Endometrium (tissue), 2 donors: ENCODE measurements around the gene RPH3AL.
"Not testable (repeated sequence)": the region's sequence is repeated elsewhere in the genome, so short reads cannot be mapped to it uniquely, and the experiment has no call there.

Experiments
- FAIRE-seq: peaks from 2 replicates; lab custom pipeline; 2012; peaks lifted over from hg19 to GRCh38; lab: Jason Lieb, UNC
- donor health status: control.
- donor health status: control.

The RPH3AL gene

GRCh38 chr17:379531-380465 lies 27.2 kb upstream of the RPH3AL start:
- no peak for FAIRE-seq

- FAIRE-seq, result no peak
Measured at GRCh38 chr17:378068-378467, 25.5 kb upstream of the RPH3AL start.

GRCh38 chr17:376936-377863 lies 24.6 kb upstream of the RPH3AL start:
- FAIRE-seq, result no peak

- no peak for FAIRE-seq
Measured at GRCh38 chr17:373613-374230, 21.1 kb upstream of the RPH3AL start.

- FAIRE-seq, result no peak
Measured at GRCh38 chr17:372157-373152, 19.8 kb upstream of the RPH3AL start.

GRCh38 chr17:371583-371982 lies 19.0 kb upstream of the RPH3AL start:
- no peak for FAIRE-seq

- FAIRE-seq, result not testable (repeated sequence)
Measured at GRCh38 chr17:367656-368055, 15.0 kb upstream of the RPH3AL start.

- FAIRE-seq, result not testable (repeated sequence)
Measured at GRCh38 chr17:366657-367615, 14.3 kb upstream of the RPH3AL start.

GRCh38 chr17:364766-365165 lies 12.2 kb upstream of the RPH3AL start:
- FAIRE-seq, result no peak

- no peak for FAIRE-seq
Measured at GRCh38 chr17:364308-364707, 11.7 kb upstream of the RPH3AL start.

GRCh38 chr17:362721-363120 lies 10.1 kb upstream of the RPH3AL start:
- FAIRE-seq, result no peak

- no peak for FAIRE-seq
Measured at GRCh38 chr17:360092-360750, 7.6 kb upstream of the RPH3AL start.

GRCh38 chr17:358491-359151 lies 6.0 kb upstream of the RPH3AL start:
- no peak for FAIRE-seq

GRCh38 chr17:357644-358043 lies 5.0 kb upstream of the RPH3AL start:
- FAIRE-seq, result no peak

GRCh38 chr17:356671-357434 lies 4.2 kb upstream of the RPH3AL start:
- no peak for FAIRE-seq

- FAIRE-seq, result no peak
Measured at GRCh38 chr17:354651-355556, 2.3 kb upstream of the RPH3AL start.

- no peak for FAIRE-seq
Measured at GRCh38 chr17:353838-354234, 1.2 kb upstream of the RPH3AL start.
